ENCODE data around the gene GIGYF1. TPM values are rescaled to one million over a fixed set of nuclear protein-coding genes. Genes with fewer than 3 reads are reported as not detected.
"Not testable (repeated sequence)": the region's sequence is repeated elsewhere in the genome, so short reads cannot be mapped to it uniquely, and the experiment has no call there.

Gene GIGYF1
- total RNA-seq, 1 donor: 20.7 TPM

- H3K4me3 ChIP-seq (ENCODE audit: low read depth, low read length): no peak overlapping the region
- no peak for TF ChIP-seq CTCF (IDR thresholded peaks at IDR 0.05; ENCODE audit: insufficient read depth, low read length)
- DNase-seq (ENCODE audit: low read depth): no peak
These were observed 24.0 kb downstream of the GIGYF1 start for GRCh38 chr7:100670074-100670473.

- not testable (repeated sequence) for DNase-seq (ENCODE audit: low read depth); H3K4me3 ChIP-seq (ENCODE audit: low read depth, low read length)
These were observed 24.9 kb downstream of the GIGYF1 start for GRCh38 chr7:100669106-100669505.

- no peak for DNase-seq (ENCODE audit: low read depth)
- H3K4me3 ChIP-seq (ENCODE audit: low read depth, low read length): no peak overlapping the region
- TF ChIP-seq CTCF (IDR thresholded peaks at IDR 0.05; ENCODE audit: insufficient read depth, low read length): no peak
These were observed 26.0 kb downstream of the GIGYF1 start for GRCh38 chr7:100668069-100668449.

- no peak overlapping the region for H3K4me3 ChIP-seq (ENCODE audit: low read depth, low read length)
- DNase-seq (ENCODE audit: low read depth): no peak
- TF ChIP-seq CTCF (IDR thresholded peaks at IDR 0.05; ENCODE audit: insufficient read depth, low read length): no peak
These were observed 26.6 kb downstream of the GIGYF1 start for GRCh38 chr7:100667331-100668068.

- no peak for TF ChIP-seq CTCF (IDR thresholded peaks at IDR 0.05; ENCODE audit: insufficient read depth, low read length)
- DNase-seq (ENCODE audit: low read depth): no peak
- no peak overlapping the region for H3K4me3 ChIP-seq (ENCODE audit: low read depth, low read length)
These were observed 28.8 kb downstream of the GIGYF1 start for GRCh38 chr7:100665168-100665726.

GRCh38 chr7:100662194-100662776 is 31.8 kb downstream of the GIGYF1 start:
- DNase-seq (ENCODE audit: low read depth); H3K4me3 ChIP-seq (ENCODE audit: low read depth, low read length): not testable (repeated sequence)

GRCh38 chr7:100655908-100656674 is 38.0 kb downstream of the GIGYF1 start, which contains the start of gene ACTL6B:
Gene ACTL6B, minus strand, starts transcription at chr7:100656448. Its CDS starts 94 bp downstream, at chr7:100656354.
- no peak for DNase-seq (ENCODE audit: low read depth)
- H3K4me3 ChIP-seq (ENCODE audit: low read depth, low read length): no peak within 1 kb of the TSS
- TF ChIP-seq CTCF (IDR thresholded peaks at IDR 0.05; ENCODE audit: insufficient read depth, low read length): no peak
